Measurements from ENCODE around the gene PDGFRB. TPM values are rescaled to one million over a fixed set of nuclear protein-coding genes. Genes with fewer than 3 reads are reported as not detected.

PDGFRB gene
- polyA plus RNA-seq, 3 donors, result 0.04 to 0.99 (median 0.20) TPM

DNA sequence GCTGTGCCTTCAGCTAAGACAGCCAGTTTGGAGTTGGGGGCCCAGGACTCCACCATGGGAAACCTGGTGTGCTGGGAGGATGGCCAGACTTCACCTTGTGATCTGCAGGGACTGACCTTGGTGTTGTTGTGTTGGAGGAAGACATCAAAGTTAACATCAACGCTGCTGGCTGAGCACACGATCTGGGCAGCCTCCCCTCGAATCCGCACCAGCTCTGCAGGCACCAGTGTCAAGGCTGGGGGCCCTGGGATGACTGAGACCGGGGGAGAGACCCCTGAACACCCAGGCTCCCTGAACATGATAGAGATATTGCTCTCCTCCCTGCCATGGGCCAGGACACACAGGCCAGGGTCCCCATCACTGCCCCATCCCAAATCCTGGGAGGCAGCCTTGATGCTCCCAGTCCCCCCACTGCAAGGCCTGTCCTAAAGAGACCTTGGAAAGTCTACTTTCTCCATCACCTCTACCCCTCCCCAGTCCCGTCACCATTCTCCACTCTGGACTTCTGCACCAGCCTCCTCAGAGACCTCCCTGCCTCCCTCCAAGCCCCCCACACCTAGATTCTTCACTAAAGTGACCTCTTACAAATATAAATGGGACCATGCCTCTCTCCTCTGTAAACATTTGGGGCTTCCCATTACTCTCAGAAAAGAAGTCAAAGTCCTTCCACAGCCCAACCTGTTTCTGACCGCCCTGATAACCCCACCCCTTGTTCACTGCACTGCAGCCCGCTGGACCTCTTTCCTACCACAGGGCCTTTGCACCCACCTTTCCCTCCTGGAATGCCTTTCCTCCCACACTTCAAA, 77.4 kb downstream of the PDGFRB start:
- Mint-ChIP-seq H3K27ac (peak overlapping the region in 5 of 7 donors; percentile 9 to 82 (median 43)), H3K4me1 (peaks cover 44% of the 10 kb centered on the region), H3K27me3 (ENCODE audit: low read depth in 3 of 3) (peaks cover 0 to 7% (median 3%) of the 10 kb centered on the region in 3 donors), H3K4me3 (no peak overlapping the region), H3K9me3 (no peaks in the 10 kb centered on the region), H3K36me3 (peaks cover 24 to 29% of the 10 kb centered on the region in 2 donors)
- WGBS (ENCODE audit: insufficient coverage), result 98% methylated on average over 7 of the region's 8 CpGs
- no peaks in the 10 kb centered on the region for H3K27me3 ChIP-seq (ENCODE audit: control insufficient read depth in 2 of 2, insufficient read depth in 2 of 2, low read length in 2 of 2)
- peaks cover 83% of the 10 kb centered on the region in 2 donors for H3K36me3 ChIP-seq (replicated peaks in 1 of 2; ENCODE audit: control insufficient read depth in 1 of 2, insufficient read depth in 2 of 2, low read length in 2 of 2)
- no peak overlapping the region for H3K4me2 ChIP-seq (replicated peaks; ENCODE audit: extremely low read depth, low read length, poor library complexity, severe bottlenecking)
- peaks cover 27 to 28% of the 10 kb centered on the region in 2 donors for H3K4me1 ChIP-seq (ENCODE audit: control insufficient read depth in 1 of 2, insufficient read depth in 2 of 2, low read length in 2 of 2)
- DNase-seq, result no peak
- TF ChIP-seq, protein P1, sequence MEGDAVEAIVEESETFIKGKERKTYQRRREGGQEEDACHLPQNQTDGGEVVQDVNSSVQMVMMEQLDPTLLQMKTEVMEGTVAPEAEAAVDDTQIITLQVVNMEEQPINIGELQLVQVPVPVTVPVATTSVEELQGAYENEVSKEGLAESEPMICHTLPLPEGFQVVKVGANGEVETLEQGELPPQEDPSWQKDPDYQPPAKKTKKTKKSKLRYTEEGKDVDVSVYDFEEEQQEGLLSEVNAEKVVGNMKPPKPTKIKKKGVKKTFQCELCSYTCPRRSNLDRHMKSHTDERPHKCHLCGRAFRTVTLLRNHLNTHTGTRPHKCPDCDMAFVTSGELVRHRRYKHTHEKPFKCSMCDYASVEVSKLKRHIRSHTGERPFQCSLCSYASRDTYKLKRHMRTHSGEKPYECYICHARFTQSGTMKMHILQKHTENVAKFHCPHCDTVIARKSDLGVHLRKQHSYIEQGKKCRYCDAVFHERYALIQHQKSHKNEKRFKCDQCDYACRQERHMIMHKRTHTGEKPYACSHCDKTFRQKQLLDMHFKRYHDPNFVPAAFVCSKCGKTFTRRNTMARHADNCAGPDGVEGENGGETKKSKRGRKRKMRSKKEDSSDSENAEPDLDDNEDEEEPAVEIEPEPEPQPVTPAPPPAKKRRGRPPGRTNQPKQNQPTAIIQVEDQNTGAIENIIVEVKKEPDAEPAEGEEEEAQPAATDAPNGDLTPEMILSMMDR (IDR thresholded peaks at IDR 0.05), result no peak
- H2AFZ ChIP-seq (ENCODE audit: insufficient read depth, low read depth, low read length, poor library complexity, severe bottlenecking), result no peak overlapping the region
- intact Hi-C loops (cut with micrococcal nuclease), result no loop called here
- no peaks in the 10 kb centered on the region for H3K9me3 ChIP-seq (replicated peaks in 1 of 2; ENCODE audit: control insufficient read depth in 1 of 2, insufficient read depth in 1 of 2, low read length in 2 of 2)
- no peak overlapping the region for H3K27ac ChIP-seq (ENCODE audit: low read depth in 1 of 2, low read length in 2 of 2)
- peaks cover 100% of the 10 kb centered on the region for H4K20me1 ChIP-seq (ENCODE audit: insufficient read depth, low read length)
- H3K9ac ChIP-seq (ENCODE audit: insufficient read depth, low read length, poor library complexity, severe bottlenecking), result no peak overlapping the region
- H3K79me2 ChIP-seq (ENCODE audit: insufficient read depth, low read length), result peaks cover 79% of the 10 kb centered on the region
- no peak overlapping the region for H3K4me3 ChIP-seq (replicated peaks in 1 of 3; ENCODE audit: low read depth in 2 of 3, low read length in 3 of 3)

DNA sequence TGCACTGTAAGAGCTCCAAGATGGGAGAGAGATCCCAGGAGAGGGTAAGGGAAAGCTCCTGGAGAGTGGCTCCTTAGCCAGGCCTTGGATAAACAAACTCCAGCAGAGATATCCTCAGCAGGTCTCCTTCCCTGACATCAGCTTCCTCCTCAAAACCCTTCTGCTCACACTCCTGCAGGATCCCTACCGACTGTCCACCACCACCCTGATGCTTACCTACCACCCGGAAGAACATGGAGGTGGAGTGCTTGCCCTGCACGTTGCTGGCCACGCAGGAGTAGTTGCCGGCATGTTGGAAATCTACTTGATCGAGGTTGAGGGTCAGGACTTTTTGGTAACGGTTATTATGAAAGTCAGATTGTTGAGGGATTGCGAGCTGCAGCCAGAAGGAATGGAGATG, 78.6 kb downstream of the PDGFRB start:
- Histone ChIP-seq H3K9me3 (replicated peaks in 1 of 2; ENCODE audit: control insufficient read depth in 1 of 2, insufficient read depth in 1 of 2, low read length in 2 of 2) (no peaks in the 10 kb centered on the region), H4K20me1 (ENCODE audit: insufficient read depth, low read length) (peaks cover 100% of the 10 kb centered on the region), H3K4me2 (replicated peaks; ENCODE audit: extremely low read depth, low read length, poor library complexity, severe bottlenecking) (no peak overlapping the region), H3K9ac (ENCODE audit: insufficient read depth, low read length, poor library complexity, severe bottlenecking) (no peak overlapping the region), H3K27ac (ENCODE audit: low read depth in 1 of 2, low read length in 2 of 2) (peak overlapping the region in 1 of 2 donors; percentile 49), H3K79me2 (ENCODE audit: insufficient read depth, low read length) (peaks cover 77% of the 10 kb centered on the region), H3K36me3 (replicated peaks in 1 of 2; ENCODE audit: control insufficient read depth in 1 of 2, insufficient read depth in 2 of 2, low read length in 2 of 2) (peaks cover 94% of the 10 kb centered on the region in 2 donors), H3K27me3 (ENCODE audit: control insufficient read depth in 2 of 2, insufficient read depth in 2 of 2, low read length in 2 of 2) (no peaks in the 10 kb centered on the region), H2AFZ (ENCODE audit: insufficient read depth, low read depth, low read length, poor library complexity, severe bottlenecking) (no peak overlapping the region), H3K4me3 (replicated peaks in 1 of 3; ENCODE audit: low read depth in 2 of 3, low read length in 3 of 3) (no peak overlapping the region), H3K4me1 (ENCODE audit: control insufficient read depth in 1 of 2, insufficient read depth in 2 of 2, low read length in 2 of 2) (peaks cover 15 to 16% of the 10 kb centered on the region in 2 donors)
- 100% methylated on average over 4 of the region's 8 CpGs for WGBS (ENCODE audit: insufficient coverage)
- no peak for DNase-seq
- H3K27ac Mint-ChIP-seq, result peak overlapping the region in 2 of 7 donors; percentile 2 to 29
- H3K27me3 Mint-ChIP-seq (ENCODE audit: low read depth in 3 of 3), result peaks cover 0 to 7% (median 0%) of the 10 kb centered on the region in 3 donors
- no peak overlapping the region for H3K4me3 Mint-ChIP-seq
- intact Hi-C loops (cut with micrococcal nuclease), result no loop called here
- peaks cover 33% of the 10 kb centered on the region for H3K4me1 Mint-ChIP-seq
- H3K36me3 Mint-ChIP-seq, result peaks cover 24 to 26% of the 10 kb centered on the region in 2 donors
- H3K9me3 Mint-ChIP-seq, result no peaks in the 10 kb centered on the region
- TF ChIP-seq, protein P1 (IDR thresholded peaks at IDR 0.05), result no peak
